ENCODE measurements around the gene GALNTL6.

Gene GALNTL6

GRCh38 chr4:172168888-172169287, 355.7 kb downstream of the GALNTL6 start:
- TF ChIP-seq EZH2phosphoT487 (conservative IDR thresholded peaks at IDR 0.05; ENCODE audit: low read length): no peak
- TF ChIP-seq, protein P1, sequence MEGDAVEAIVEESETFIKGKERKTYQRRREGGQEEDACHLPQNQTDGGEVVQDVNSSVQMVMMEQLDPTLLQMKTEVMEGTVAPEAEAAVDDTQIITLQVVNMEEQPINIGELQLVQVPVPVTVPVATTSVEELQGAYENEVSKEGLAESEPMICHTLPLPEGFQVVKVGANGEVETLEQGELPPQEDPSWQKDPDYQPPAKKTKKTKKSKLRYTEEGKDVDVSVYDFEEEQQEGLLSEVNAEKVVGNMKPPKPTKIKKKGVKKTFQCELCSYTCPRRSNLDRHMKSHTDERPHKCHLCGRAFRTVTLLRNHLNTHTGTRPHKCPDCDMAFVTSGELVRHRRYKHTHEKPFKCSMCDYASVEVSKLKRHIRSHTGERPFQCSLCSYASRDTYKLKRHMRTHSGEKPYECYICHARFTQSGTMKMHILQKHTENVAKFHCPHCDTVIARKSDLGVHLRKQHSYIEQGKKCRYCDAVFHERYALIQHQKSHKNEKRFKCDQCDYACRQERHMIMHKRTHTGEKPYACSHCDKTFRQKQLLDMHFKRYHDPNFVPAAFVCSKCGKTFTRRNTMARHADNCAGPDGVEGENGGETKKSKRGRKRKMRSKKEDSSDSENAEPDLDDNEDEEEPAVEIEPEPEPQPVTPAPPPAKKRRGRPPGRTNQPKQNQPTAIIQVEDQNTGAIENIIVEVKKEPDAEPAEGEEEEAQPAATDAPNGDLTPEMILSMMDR (IDR thresholded peaks at IDR 0.05; ENCODE audit: insufficient read depth, low read length, poor library complexity, severe bottlenecking): no peak
- Histone ChIP-seq H3K79me2 (ENCODE audit: insufficient read depth, low read length) (no peaks in the 10 kb centered on the region), H3K27ac (ENCODE audit: low read depth, low read length) (no peak overlapping the region), H3K4me2 (ENCODE audit: low read depth, low read length, poor library complexity, severe bottlenecking) (no peak overlapping the region), H2AFZ (ENCODE audit: low read depth, low read length, severe bottlenecking) (no peak overlapping the region), H3F3A (ENCODE audit: insufficient read depth) (no peaks in the 10 kb centered on the region), H3K4me3 (ENCODE audit: insufficient read depth, low read length, poor library complexity, severe bottlenecking) (no peak overlapping the region), H4K20me1 (ENCODE audit: low read depth, low read length) (no peaks in the 10 kb centered on the region), H3K36me3 (ENCODE audit: low read length) (no peaks in the 10 kb centered on the region), H3K27me3 (ENCODE audit: low read length) (no peaks in the 10 kb centered on the region), H3K9ac (ENCODE audit: low read length) (no peak overlapping the region), H3K9me3 (ENCODE audit: insufficient read depth, low read length) (no peaks in the 10 kb centered on the region), H3K9me2 (replicated peaks; ENCODE audit: insufficient read depth, low read length) (no peaks in the 10 kb centered on the region)

GRCh38 chr4:172169871-172170270, 356.7 kb downstream of the GALNTL6 start:
- no peaks in the 10 kb centered on the region for H3F3A ChIP-seq (ENCODE audit: insufficient read depth)
- H2AFZ ChIP-seq (ENCODE audit: low read depth, low read length, severe bottlenecking): no peak overlapping the region
- no peaks in the 10 kb centered on the region for H3K79me2 ChIP-seq (ENCODE audit: insufficient read depth, low read length)
- no peak overlapping the region for H3K9ac ChIP-seq (ENCODE audit: low read length)
- H3K27me3 ChIP-seq (ENCODE audit: low read length): no peaks in the 10 kb centered on the region
- no peak overlapping the region for H3K4me3 ChIP-seq (ENCODE audit: insufficient read depth, low read length, poor library complexity, severe bottlenecking)
- TF ChIP-seq, protein P1 (IDR thresholded peaks at IDR 0.05; ENCODE audit: insufficient read depth, low read length, poor library complexity, severe bottlenecking): no peak
- no peak for TF ChIP-seq EZH2phosphoT487 (conservative IDR thresholded peaks at IDR 0.05; ENCODE audit: low read length)
- H4K20me1 ChIP-seq (ENCODE audit: low read depth, low read length): no peaks in the 10 kb centered on the region
- no peak overlapping the region for H3K27ac ChIP-seq (ENCODE audit: low read depth, low read length)
- H3K9me3 ChIP-seq (ENCODE audit: insufficient read depth, low read length): no peaks in the 10 kb centered on the region
- no peaks in the 10 kb centered on the region for H3K9me2 ChIP-seq (replicated peaks; ENCODE audit: insufficient read depth, low read length)
- no peaks in the 10 kb centered on the region for H3K36me3 ChIP-seq (ENCODE audit: low read length)
- H3K4me2 ChIP-seq (ENCODE audit: low read depth, low read length, poor library complexity, severe bottlenecking): no peak overlapping the region

- Histone ChIP-seq H3F3A (ENCODE audit: insufficient read depth) (no peaks in the 10 kb centered on the region), H2AFZ (ENCODE audit: low read depth, low read length, severe bottlenecking) (no peak overlapping the region), H3K4me3 (ENCODE audit: insufficient read depth, low read length, poor library complexity, severe bottlenecking) (no peak overlapping the region), H3K9me3 (ENCODE audit: insufficient read depth, low read length) (no peaks in the 10 kb centered on the region), H4K20me1 (ENCODE audit: low read depth, low read length) (no peaks in the 10 kb centered on the region), H3K27me3 (ENCODE audit: low read length) (no peaks in the 10 kb centered on the region), H3K4me2 (ENCODE audit: low read depth, low read length, poor library complexity, severe bottlenecking) (no peak overlapping the region), H3K9me2 (replicated peaks; ENCODE audit: insufficient read depth, low read length) (no peaks in the 10 kb centered on the region), H3K9ac (ENCODE audit: low read length) (no peak overlapping the region), H3K36me3 (ENCODE audit: low read length) (no peaks in the 10 kb centered on the region), H3K27ac (ENCODE audit: low read depth, low read length) (no peak overlapping the region), H3K79me2 (ENCODE audit: insufficient read depth, low read length) (no peaks in the 10 kb centered on the region)
- TF ChIP-seq, protein P1 (IDR thresholded peaks at IDR 0.05; ENCODE audit: insufficient read depth, low read length, poor library complexity, severe bottlenecking): no peak
- TF ChIP-seq EZH2phosphoT487 (conservative IDR thresholded peaks at IDR 0.05; ENCODE audit: low read length): no peak
These were observed 360.0 kb downstream of the GALNTL6 start for GRCh38 chr4:172173206-172173605.
